ENCODE data around the gene USP17L20.
"Not testable (repeated sequence)": the region's sequence is repeated elsewhere in the genome, so short reads cannot be mapped to it uniquely, and the experiment has no call there.

The USP17L20 gene, protein sequence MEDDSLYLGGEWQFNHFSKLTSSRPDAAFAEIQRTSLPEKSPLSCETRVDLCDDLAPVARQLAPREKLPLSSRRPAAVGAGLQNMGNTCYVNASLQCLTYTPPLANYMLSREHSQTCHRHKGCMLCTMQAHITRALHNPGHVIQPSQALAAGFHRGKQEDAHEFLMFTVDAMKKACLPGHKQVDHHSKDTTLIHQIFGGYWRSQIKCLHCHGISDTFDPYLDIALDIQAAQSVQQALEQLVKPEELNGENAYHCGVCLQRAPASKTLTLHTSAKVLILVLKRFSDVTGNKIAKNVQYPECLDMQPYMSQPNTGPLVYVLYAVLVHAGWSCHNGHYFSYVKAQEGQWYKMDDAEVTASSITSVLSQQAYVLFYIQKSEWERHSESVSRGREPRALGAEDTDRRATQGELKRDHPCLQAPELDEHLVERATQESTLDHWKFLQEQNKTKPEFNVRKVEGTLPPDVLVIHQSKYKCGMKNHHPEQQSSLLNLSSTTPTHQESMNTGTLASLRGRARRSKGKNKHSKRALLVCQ

DNA sequence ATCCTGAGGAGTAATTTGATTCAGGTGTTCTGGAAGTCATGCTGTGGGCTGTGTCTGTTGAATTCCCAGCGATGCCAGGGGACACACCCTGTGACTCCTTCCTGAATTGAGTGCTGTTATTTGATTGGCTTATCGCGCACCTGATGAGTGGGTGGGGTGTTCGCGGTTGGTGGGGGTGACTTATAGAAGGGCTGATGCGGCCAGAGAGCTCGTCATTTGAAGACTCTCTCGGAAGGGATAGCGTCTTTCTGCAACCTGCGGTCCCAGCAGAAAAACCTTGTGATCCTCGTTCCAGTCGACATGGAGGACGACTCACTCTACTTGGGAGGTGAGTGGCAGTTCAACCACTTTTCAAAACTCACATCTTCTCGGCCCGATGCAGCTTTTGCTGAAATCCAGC is at the start of gene USP17L20:
Gene USP17L20 (plus strand): TSS at position 301 of the 400 bp plus-strand sequence. CDS start 0 bp downstream, at position 301.
- not testable (repeated sequence) for DNase-seq

DNA sequence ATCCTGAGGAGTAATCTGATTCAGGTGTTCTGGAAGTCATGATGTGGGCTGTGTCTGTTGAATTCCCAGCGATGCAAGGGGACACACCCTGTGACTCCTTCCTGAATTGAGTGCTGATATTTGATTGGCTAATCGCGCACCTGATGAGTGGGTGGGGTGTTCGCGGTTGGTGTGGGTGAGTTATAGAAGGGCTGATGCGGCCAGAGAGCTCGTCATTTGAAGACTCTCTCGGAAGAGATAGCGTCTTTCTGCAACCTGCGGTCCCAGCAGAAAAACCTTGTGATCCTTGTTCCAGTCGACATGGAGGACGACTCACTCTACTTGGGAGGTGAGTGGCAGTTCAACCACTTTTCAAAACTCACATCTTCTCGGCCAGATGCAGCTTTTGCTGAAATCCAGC is 47.6 kb upstream of the USP17L20 start, which contains the start of gene USP17L10:
Gene USP17L10 (plus strand): TSS at position 301 of the 400 bp plus-strand sequence. CDS start 0 bp downstream, at position 301.
- not testable (repeated sequence) for DNase-seq

- not testable (repeated sequence) for DNase-seq
Observed at GRCh38 chr4:9214701-9215100, 43.2 kb upstream of the USP17L20 start.

DNA sequence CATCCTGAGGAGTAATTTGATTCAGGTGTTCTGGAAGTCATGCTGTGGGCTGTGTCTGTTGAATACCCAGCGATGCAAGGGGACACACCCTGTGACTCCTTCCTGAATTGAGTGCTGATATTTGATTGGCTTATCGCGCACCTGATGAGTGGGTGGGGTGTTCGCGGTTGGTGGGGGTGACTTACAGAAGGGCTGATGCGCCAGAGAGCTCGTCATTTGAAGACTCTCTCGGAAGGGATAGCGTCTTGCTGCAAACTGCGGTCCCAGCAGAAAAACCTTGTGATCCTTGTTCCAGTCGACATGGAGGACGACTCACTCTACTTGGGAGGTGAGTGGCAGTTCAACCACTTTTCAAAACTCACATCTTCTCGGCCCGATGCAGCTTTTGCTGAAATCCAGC is 42.8 kb upstream of the USP17L20 start, which contains the start of gene USP17L11:
Gene USP17L11 (plus strand): TSS at position 301 of the 400 bp plus-strand sequence. CDS start 0 bp downstream, at position 301.
- not testable (repeated sequence) for DNase-seq

DNA sequence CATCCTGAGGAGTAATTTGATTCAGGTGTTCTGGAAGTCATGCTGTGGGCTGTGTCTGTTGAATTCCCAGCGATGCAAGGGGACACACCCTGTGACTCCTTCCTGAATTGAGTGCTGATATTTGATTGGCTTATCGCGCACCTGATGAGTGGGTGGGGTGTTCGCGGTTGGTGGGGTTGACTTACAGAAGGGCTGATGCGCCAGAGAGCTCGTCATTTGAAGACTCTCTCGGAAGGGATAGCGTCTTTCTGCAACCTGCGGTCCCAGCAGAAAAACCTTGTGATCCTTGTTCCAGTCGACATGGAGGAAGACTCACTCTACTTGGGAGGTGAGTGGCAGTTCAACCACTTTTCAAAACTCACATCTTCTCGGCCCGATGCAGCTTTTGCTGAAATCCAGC is 38.1 kb upstream of the USP17L20 start, which contains the start of gene USP17L12:
Gene USP17L12 (plus strand): TSS at position 301 of the 400 bp plus-strand sequence. CDS start 0 bp downstream, at position 301.
- DNase-seq: not testable (repeated sequence)

GRCh38 chr4:9224596-9224995 is 33.3 kb upstream of the USP17L20 start, which contains the start of gene USP17L13:
TSS of gene USP17L13 (plus strand) at chr4:9224896. CDS start at chr4:9224896, 0 bp downstream.
- DNase-seq: not testable (repeated sequence)

DNA sequence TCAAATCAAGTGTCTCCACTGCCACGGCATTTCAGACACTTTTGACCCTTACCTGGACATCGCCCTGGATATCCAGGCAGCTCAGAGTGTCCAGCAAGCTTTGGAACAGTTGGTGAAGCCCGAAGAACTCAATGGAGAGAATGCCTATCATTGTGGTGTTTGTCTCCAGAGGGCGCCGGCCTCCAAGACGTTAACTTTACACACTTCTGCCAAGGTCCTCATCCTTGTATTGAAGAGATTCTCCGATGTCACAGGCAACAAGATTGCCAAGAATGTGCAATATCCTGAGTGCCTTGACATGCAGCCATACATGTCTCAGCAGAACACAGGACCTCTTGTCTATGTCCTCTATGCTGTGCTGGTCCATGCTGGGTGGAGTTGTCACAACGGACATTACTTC is 27.7 kb upstream of the USP17L20 start:
- DNase-seq: not testable (repeated sequence)

DNA sequence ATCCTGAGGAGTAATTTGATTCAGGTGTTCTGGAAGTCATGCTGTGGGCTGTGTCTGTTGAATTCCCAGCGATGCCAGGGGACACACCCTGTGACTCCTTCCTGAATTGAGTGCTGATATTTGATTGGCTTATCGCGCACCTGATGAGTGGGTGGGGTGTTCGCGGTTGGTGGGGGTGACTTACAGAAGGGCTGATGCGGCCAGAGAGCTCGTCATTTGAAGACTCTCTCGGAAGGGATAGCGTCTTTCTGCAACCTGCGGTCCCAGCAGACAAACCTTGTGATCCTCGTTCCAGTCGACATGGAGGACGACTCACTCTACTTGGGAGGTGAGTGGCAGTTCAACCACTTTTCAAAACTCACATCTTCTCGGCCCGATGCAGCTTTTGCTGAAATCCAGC is 23.8 kb upstream of the USP17L20 start, which contains the start of gene USP17L15:
Gene USP17L15 (plus strand): TSS at position 301 of the 400 bp plus-strand sequence. CDS start 0 bp downstream, at position 301.
- not testable (repeated sequence) for DNase-seq

- not testable (repeated sequence) for DNase-seq
Observed at GRCh38 chr4:9238461-9238860, 19.5 kb upstream of the USP17L20 start.

- DNase-seq: not testable (repeated sequence)
Observed at GRCh38 chr4:9243579-9243978, 14.3 kb upstream of the USP17L20 start, which contains the start of gene USP17L17. TSS of gene USP17L17 (plus strand) at chr4:9243879. CDS start at chr4:9243879, 0 bp downstream.

DNA sequence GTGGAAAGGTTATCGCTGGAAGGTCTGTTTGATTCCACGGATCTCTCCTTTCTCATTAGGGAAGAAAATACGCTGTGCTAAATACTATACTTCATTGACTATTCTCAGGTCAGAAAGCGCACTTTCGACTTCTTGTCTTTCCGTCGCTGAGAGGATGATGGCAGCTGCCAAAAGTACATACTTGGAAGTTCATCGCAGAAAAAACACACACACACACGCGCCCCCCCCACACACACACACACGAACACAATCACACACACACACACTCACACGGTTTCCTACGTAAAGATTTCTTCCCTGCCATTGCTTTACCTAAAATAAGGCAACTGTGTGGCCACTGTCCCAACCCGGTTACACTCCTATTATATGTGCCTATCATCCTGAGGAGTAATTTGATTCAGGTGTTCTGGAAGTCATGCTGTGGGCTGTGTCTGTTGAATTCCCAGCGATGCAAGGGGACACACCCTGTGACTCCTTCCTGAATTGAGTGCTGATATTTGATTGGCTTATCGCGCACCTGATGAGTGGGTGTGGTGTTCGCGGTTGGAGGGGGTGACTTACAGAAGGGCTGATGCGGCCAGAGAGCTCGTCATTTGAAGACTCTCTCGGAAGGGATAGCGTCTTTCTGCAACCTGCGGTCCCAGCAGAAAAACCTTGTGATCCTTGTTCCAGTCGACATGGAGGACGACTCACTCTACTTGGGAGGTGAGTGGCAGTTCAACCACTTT is 9.8 kb upstream of the USP17L20 start, which contains the start of gene USP17L18:
Gene USP17L18 (plus strand): TSS at position 678 of the 728 bp plus-strand sequence. CDS start 0 bp downstream, at position 678.
- DNase-seq: peak; percentile 0

GRCh38 chr4:9253078-9253477 is 4.8 kb upstream of the USP17L20 start, which contains the start of gene USP17L19:
TSS of gene USP17L19 (plus strand) at chr4:9253378. CDS start at chr4:9253378, 0 bp downstream.
- not testable (repeated sequence) for DNase-seq

GRCh38 chr4:9262572-9262971 is 4.6 kb downstream of the USP17L20 start, which contains the start of gene USP17L21:
TSS of gene USP17L21 (plus strand) at chr4:9262872. CDS start at chr4:9262872, 0 bp downstream.
- not testable (repeated sequence) for DNase-seq

DNA sequence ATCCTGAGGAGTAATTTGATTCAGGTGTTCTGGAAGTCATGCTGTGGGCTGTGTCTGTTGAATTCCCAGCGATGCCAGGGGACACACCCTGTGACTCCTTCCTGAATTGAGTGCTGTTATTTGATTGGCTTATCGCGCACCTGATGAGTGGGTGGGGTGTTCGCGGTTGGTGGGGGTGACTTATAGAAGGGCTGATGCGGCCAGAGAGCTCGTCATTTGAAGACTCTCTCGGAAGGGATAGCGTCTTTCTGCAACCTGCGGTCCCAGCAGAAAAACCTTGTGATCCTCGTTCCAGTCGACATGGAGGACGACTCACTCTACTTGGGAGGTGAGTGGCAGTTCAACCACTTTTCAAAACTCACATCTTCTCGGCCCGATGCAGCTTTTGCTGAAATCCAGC is 9.4 kb downstream of the USP17L20 start, which contains the start of gene USP17L22:
Gene USP17L22 (plus strand): TSS at position 301 of the 400 bp plus-strand sequence. CDS start 0 bp downstream, at position 301.
- not testable (repeated sequence) for DNase-seq

DNA sequence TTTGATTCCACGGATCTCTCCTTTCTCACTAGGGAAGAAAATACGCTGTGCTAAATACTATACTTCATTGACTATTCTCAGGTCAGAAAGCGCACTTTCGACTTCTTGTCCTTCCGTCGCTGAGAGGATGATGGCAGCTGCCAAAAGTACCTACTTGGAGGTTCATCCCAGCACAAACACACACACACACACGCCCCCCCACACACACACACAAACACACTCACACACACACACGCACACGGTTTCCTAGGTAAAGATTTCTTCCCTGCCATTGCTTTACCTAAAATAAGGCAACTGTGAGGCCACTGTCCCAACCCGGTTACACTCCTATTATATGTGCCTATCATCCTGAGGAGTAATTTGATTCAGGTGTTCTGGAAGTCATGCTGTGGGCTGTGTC is 13.8 kb downstream of the USP17L20 start:
- not testable (repeated sequence) for DNase-seq
